Gastrocnemius medialis (tissue), 4 donors: ENCODE data around the gene AFP.

Experiments used
- CTCF ChIP-seq, 5 experiments: fragments of 450-650 bp in 3 of 5; fragments of 200-600 bp in 2 of 5; sonication (generic) in 2 of 5; IDR thresholded peaks in 4 of 5; conservative IDR thresholded peaks in 1 of 5; 1 replicate in 4 of 5; 2 replicates in 1 of 5; pipeline ENCODE4 v1.5.1; 2016 to 2019; ENCODE audit warnings: antibody characterized with exemption in 5 of 5, mild to moderate bottlenecking in 3 of 5, moderate library complexity in 3 of 5
- POLR2A ChIP-seq, 2 donors: fragments of 450-650 bp; IDR thresholded peaks; one replicate each; pipeline ENCODE4 v1.6.1; 2017; ENCODE audit warnings: antibody characterized with exemption in 2 of 2, mild to moderate bottlenecking in 2 of 2, moderate library complexity in 2 of 2

GRCh38 chr4:73410916-73411730, 24.9 kb upstream of the AFP start:
- TF ChIP-seq CTCF (IDR thresholded peaks at IDR 0.05 in 4 of 5, conservative IDR thresholded peaks at IDR 0.05 in 1 of 5) (no peak), POLR2A (IDR thresholded peaks at IDR 0.05) (no peak)
